Transverse colon (tissue), 4 donors: Measurements from ENCODE around the gene GMDS. TPM values are rescaled to one million over a fixed set of nuclear protein-coding genes. Genes with fewer than 3 reads are reported as not detected.

Experiments
- DNase-seq: peaks from one replicate; pipeline ENCODE4 v3.0.0-alpha.2; 2019
- H3K27ac ChIP-seq, 4 donors: fragments of 200-600 bp; sonication (generic); 2 replicates each; pipeline ENCODE4 v1.5.1; 2016 to 2018; ENCODE audit warnings: inconsistent platforms in 4 of 4
- H3K27me3 ChIP-seq: fragments of 200-600 bp; sonication (generic); 2 replicates; pipeline ENCODE4 v1.5.1; 2017; ENCODE audit warnings: inconsistent platforms
- H3K36me3 ChIP-seq, 4 donors: fragments of 200-600 bp; sonication (generic); 2 replicates each; pipeline ENCODE4 v1.5.1; 2017 to 2019; ENCODE audit warnings: inconsistent platforms in 4 of 4
- H3K4me1 ChIP-seq, 4 donors: fragments of 200-600 bp; sonication (generic); 2 replicates each; pipeline ENCODE4 v1.5.1; 2017 to 2020; ENCODE audit warnings: inconsistent platforms in 4 of 4
- H3K4me3 ChIP-seq, 4 donors: fragments of 200-600 bp; sonication (generic); 1 replicate in 1 of 4; 2 replicates in 3 of 4; pipeline versions ENCODE4 v1.5.1 to v1.6.1; 2017 to 2019; ENCODE audit warnings: inconsistent platforms in 4 of 4
- H3K9me3 ChIP-seq, 2 donors: fragments of 200-600 bp; sonication (generic); 2 replicates each; pipeline ENCODE4 v1.5.1; 2017 to 2019; ENCODE audit warnings: inconsistent platforms in 2 of 2
- CTCF ChIP-seq, 5 experiments: fragments of 200-600 bp in 3 of 5; fragments of 450-650 bp in 2 of 5; sonication (generic) in 3 of 5; IDR thresholded peaks; 1 replicate in 2 of 5; 2 replicates in 3 of 5; pipeline ENCODE4 v1.5.1; 2016 to 2017; ENCODE audit warnings: antibody characterized with exemption in 5 of 5, inconsistent platforms in 3 of 5, mild to moderate bottlenecking in 2 of 5, moderate library complexity in 1 of 5
- EP300 ChIP-seq: sonication (generic); formaldehyde crosslinking; IDR thresholded peaks from one replicate; pipeline ENCODE4 v1.6.1; 2017; ENCODE audit warnings: antibody characterized with exemption, low read depth
- POLR2A ChIP-seq: fragments of 450-650 bp; IDR thresholded peaks from one replicate; pipeline ENCODE4 v1.6.1; 2016; ENCODE audit warnings: antibody characterized with exemption, mild to moderate bottlenecking, moderate library complexity
- POLR2AphosphoS5 ChIP-seq, 3 donors: sonication (generic); formaldehyde crosslinking; IDR thresholded peaks; one replicate each; pipeline ENCODE4 v1.6.1; 2016; ENCODE audit warnings: antibody characterized with exemption in 3 of 3
- WGBS, 2 donors: methylation state at CpG; one replicate each; pipeline ENCODE4 v1.1.5; 2018; ENCODE audit warnings: low coverage in 1 of 2; 5-methylcytosine and 5-hydroxymethylcytosine counted together
- in situ Hi-C, 4 donors: fragments of 200-750 bp; cut with MboI; loops; one replicate each; pipeline versions ENCODE4 v1.15.0 to v1.15.1; 2017; ENCODE audit warnings: low sequenced_read_pairs in 3 of 4, low pct_ligation_motif_present in 1 of 4, low pct_unique_long_range_greater_than_20kb in 1 of 4
- intact Hi-C: fragments of 100-400 bp; cut with DNase I; formaldehyde crosslinking; loops from one replicate; pipeline ENCODE4 v1.15.1; 2023; ENCODE audit warnings: low total_unique reads
- total RNA-seq, 4 donors: library from RNA; depleted of rRNA; stranded (reverse); fragments of >200 nt; gene quantifications; one replicate each; pipeline ENCODE4 v1.1.0, GENCODE V29; 2016

GMDS gene
- total RNA-seq, 4 donors from 2014 or later, result 66.2 to 546 (median 102) TPM

- H3K4me3 ChIP-seq, result no peak overlapping the region
- no peak for DNase-seq
- H3K27me3 ChIP-seq, result peaks cover 100% of the 10 kb centered on the region
- H3K9me3 ChIP-seq, result no peaks in the 10 kb centered on the region
- WGBS, 2 donors, result 83 to 85% methylated on average over 12 to 19 of the region's 21 CpGs
- H3K4me1 ChIP-seq, result peaks cover 2 to 25% (median 19%) of the 10 kb centered on the region in 4 donors
- intact Hi-C loops, result no loop called here
- in situ Hi-C loops, result no loop called here
- no peaks in the 10 kb centered on the region for H3K36me3 ChIP-seq
- H3K27ac ChIP-seq, result no peak overlapping the region
- no peak for TF ChIP-seq EP300
- TF ChIP-seq POLR2A, result no peak
- TF ChIP-seq CTCF (IDR thresholded peaks at IDR 0.05), result no peak
- TF ChIP-seq POLR2AphosphoS5 (IDR thresholded peaks at IDR 0.05), result no peak
These were observed 627.7 kb downstream of the GMDS start for GRCh38 chr6:1617466-1618310.

- Histone ChIP-seq H3K4me1 (peaks cover 2 to 30% (median 26%) of the 10 kb centered on the region in 4 donors), H3K27me3 (peaks cover 100% of the 10 kb centered on the region), H3K27ac (no peak overlapping the region), H3K9me3 (no peaks in the 10 kb centered on the region), H3K36me3 (no peaks in the 10 kb centered on the region), H3K4me3 (no peak overlapping the region)
- 67 to 79% methylated on average over 1 to 11 of the region's 11 CpGs for WGBS, 2 donors
- DNase-seq, result no peak
- TF ChIP-seq EP300 (no peak), POLR2A (no peak), CTCF (IDR thresholded peaks at IDR 0.05) (no peak), POLR2AphosphoS5 (IDR thresholded peaks at IDR 0.05) (no peak)
- in situ Hi-C loops (no loop called here), intact Hi-C loops (no loop called here)
These were observed 628.5 kb downstream of the GMDS start for GRCh38 chr6:1616701-1617463.

- Histone ChIP-seq H3K4me1 (peaks cover 2 to 38% (median 31%) of the 10 kb centered on the region in 4 donors), H3K27ac (no peak overlapping the region), H3K27me3 (peaks cover 100% of the 10 kb centered on the region), H3K36me3 (no peaks in the 10 kb centered on the region), H3K9me3 (no peaks in the 10 kb centered on the region), H3K4me3 (no peak overlapping the region)
- WGBS, 2 donors, result 83 to 89% methylated on average over 6 to 10 of the region's 10 CpGs
- in situ Hi-C loops, result no loop called here
- TF ChIP-seq EP300, result no peak
- no peak for TF ChIP-seq CTCF (IDR thresholded peaks at IDR 0.05)
- no peak for TF ChIP-seq POLR2A
- TF ChIP-seq POLR2AphosphoS5 (IDR thresholded peaks at IDR 0.05), result no peak
- no peak for DNase-seq
- intact Hi-C loops, result no loop called here
These were observed 629.5 kb downstream of the GMDS start for GRCh38 chr6:1615853-1616420.
